ENCODE measurements around the gene PCED1A. TPM values are rescaled to one million over a fixed set of nuclear protein-coding genes. Genes with fewer than 3 reads are reported as not detected.

The PCED1A gene
- total RNA-seq, 1 experiment from 2014 or later, result 27.1 TPM

- intact Hi-C loops (cut with micrococcal nuclease; ENCODE audit: unreplicated experiment), result no loop called here
Observed at GRCh38 chr20:2851086-2851485, 10.6 kb upstream of the PCED1A start.

GRCh38 chr20:2849529-2849928 is 9.1 kb upstream of the PCED1A start:
- no peak for TF ChIP-seq CTCF (IDR thresholded peaks at IDR 0.05; ENCODE audit: unreplicated experiment)
- DNase-seq, result no peak

More at GRCh38 chr20:2851086-2851485, 10.6 kb upstream of the PCED1A start:
- BruUV-seq (replicated peaks), result no TSS peak
- DNase-seq, result no peak
- Mint-ChIP-seq H3K27me3 (ENCODE audit: unreplicated experiment) (no peaks in the 10 kb centered on the region), H3K4me3 (ENCODE audit: low read depth, unreplicated experiment) (no peak overlapping the region), H3K36me3 (ENCODE audit: insufficient read depth, unreplicated experiment) (no peaks in the 10 kb centered on the region), H3K4me1 (ENCODE audit: low read depth, unreplicated experiment) (no peaks in the 10 kb centered on the region), H3K9me3 (ENCODE audit: low read depth, unreplicated experiment) (no peaks in the 10 kb centered on the region), H3K27ac (ENCODE audit: unreplicated experiment) (no peak overlapping the region)
- no peak for TF ChIP-seq CTCF (IDR thresholded peaks at IDR 0.05; ENCODE audit: unreplicated experiment)
- CTCF ChIA-PET, result no interaction called here

GRCh38 chr20:2847802-2848201 is 7.3 kb upstream of the PCED1A start:
- H3K4me3 Mint-ChIP-seq (ENCODE audit: low read depth, unreplicated experiment), result no peak overlapping the region
- CTCF ChIA-PET, result no interaction called here
- no peak for TF ChIP-seq CTCF (IDR thresholded peaks at IDR 0.05; ENCODE audit: unreplicated experiment)
- H3K9me3 Mint-ChIP-seq (ENCODE audit: low read depth, unreplicated experiment), result no peaks in the 10 kb centered on the region
- intact Hi-C loops (cut with micrococcal nuclease; ENCODE audit: unreplicated experiment), result no loop called here
- H3K27ac Mint-ChIP-seq (ENCODE audit: unreplicated experiment), result no peak overlapping the region
- no TSS peak for BruUV-seq (replicated peaks)
- H3K36me3 Mint-ChIP-seq (ENCODE audit: insufficient read depth, unreplicated experiment), result no peaks in the 10 kb centered on the region
- DNase-seq, result no peak
- no peaks in the 10 kb centered on the region for H3K4me1 Mint-ChIP-seq (ENCODE audit: low read depth, unreplicated experiment)
- H3K27me3 Mint-ChIP-seq (ENCODE audit: unreplicated experiment), result no peaks in the 10 kb centered on the region

More at GRCh38 chr20:2849529-2849928, 9.1 kb upstream of the PCED1A start:
- H3K27ac Mint-ChIP-seq (ENCODE audit: unreplicated experiment), result no peak overlapping the region
- H3K27me3 Mint-ChIP-seq (ENCODE audit: unreplicated experiment), result no peaks in the 10 kb centered on the region
- BruUV-seq (replicated peaks), result no TSS peak
- H3K9me3 Mint-ChIP-seq (ENCODE audit: low read depth, unreplicated experiment), result no peaks in the 10 kb centered on the region
- H3K36me3 Mint-ChIP-seq (ENCODE audit: insufficient read depth, unreplicated experiment), result no peaks in the 10 kb centered on the region
- intact Hi-C loops (cut with micrococcal nuclease; ENCODE audit: unreplicated experiment), result no loop called here
- H3K4me1 Mint-ChIP-seq (ENCODE audit: low read depth, unreplicated experiment), result no peaks in the 10 kb centered on the region
- H3K4me3 Mint-ChIP-seq (ENCODE audit: low read depth, unreplicated experiment), result no peak overlapping the region
- CTCF ChIA-PET, result no interaction called here

GRCh38 chr20:2846698-2847097 is 6.2 kb upstream of the PCED1A start:
- CTCF ChIA-PET, result no interaction called here
- H3K9me3 Mint-ChIP-seq (ENCODE audit: low read depth, unreplicated experiment), result no peaks in the 10 kb centered on the region
- H3K36me3 Mint-ChIP-seq (ENCODE audit: insufficient read depth, unreplicated experiment), result no peaks in the 10 kb centered on the region
- no TSS peak for BruUV-seq (replicated peaks)
- H3K27ac Mint-ChIP-seq (ENCODE audit: unreplicated experiment), result no peak overlapping the region
- H3K4me3 Mint-ChIP-seq (ENCODE audit: low read depth, unreplicated experiment), result no peak overlapping the region
- DNase-seq, result no peak
- no peaks in the 10 kb centered on the region for H3K27me3 Mint-ChIP-seq (ENCODE audit: unreplicated experiment)
- intact Hi-C loops (cut with micrococcal nuclease; ENCODE audit: unreplicated experiment), result no loop called here
- no peaks in the 10 kb centered on the region for H3K4me1 Mint-ChIP-seq (ENCODE audit: low read depth, unreplicated experiment)
- no peak for TF ChIP-seq CTCF (IDR thresholded peaks at IDR 0.05; ENCODE audit: unreplicated experiment)

Measured in Calu3 (cell line).